Renal pelvis (tissue), 4 donors: Measurements from ENCODE around the gene CDKN2B. TPM values are rescaled to one million over a fixed set of nuclear protein-coding genes. Genes with fewer than 3 reads are reported as not detected.
"Not testable (repeated sequence)": the region's sequence is repeated elsewhere in the genome, so short reads cannot be mapped to it uniquely, and the experiment has no call there.

Source experiments
- DNase-seq: peaks from one replicate; pipeline ENCODE4 v3.0.0-alpha.2; 2013
- polyA plus RNA-seq, 3 donors: library from polyadenylated mRNA; unstranded; fragments of 120-200 nt; gene quantifications; one replicate each; pipeline ENCODE4 v1.2.1, GENCODE V29; 2013; ENCODE audit not compliant: insufficient read length in 3 of 3

Gene CDKN2B
- polyA plus RNA-seq, 3 donors, result 0.38 to 0.44 (median 0.40) TPM

DNA sequence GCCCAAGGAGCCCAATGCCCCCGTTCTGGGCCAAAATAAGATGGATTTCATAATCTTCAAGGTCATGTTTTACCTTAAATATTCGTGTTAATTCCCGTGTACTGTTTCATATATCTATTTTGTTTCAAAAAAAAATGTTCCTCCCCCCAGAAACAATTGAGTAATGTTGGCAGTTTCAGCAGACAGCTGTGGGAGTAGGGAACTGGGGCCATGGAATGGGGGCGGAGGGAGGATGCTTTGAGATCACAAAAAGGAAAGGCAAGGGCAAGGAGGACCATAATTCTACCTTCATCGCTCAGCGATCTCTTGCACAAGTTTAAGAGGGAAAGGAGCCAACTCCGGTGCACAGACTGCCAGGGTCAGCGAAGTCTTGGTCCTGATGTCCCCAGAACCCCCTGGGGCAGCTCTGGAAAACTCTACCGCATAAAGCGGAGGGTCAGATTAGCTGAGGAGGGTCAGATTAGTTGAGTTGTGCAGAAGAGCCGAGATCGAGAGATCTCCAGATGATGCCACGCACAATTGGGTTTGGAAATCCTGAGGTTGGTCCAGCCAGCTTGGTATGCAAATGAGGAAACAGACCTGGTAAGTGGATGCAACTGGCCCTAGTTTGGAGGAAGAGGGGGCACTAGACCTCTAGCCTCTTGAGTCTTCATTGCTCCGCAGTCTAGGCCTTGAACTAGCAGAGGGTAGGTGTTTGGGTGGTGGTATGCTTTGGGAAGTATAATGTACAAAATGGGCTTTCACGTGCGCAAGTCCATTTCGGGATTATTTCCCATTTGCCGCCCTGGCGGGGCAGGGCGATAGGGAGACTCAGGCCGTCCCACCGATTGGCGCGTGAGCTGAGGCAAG, 38.9 kb downstream of the CDKN2B start:
- no peak for DNase-seq

DNA sequence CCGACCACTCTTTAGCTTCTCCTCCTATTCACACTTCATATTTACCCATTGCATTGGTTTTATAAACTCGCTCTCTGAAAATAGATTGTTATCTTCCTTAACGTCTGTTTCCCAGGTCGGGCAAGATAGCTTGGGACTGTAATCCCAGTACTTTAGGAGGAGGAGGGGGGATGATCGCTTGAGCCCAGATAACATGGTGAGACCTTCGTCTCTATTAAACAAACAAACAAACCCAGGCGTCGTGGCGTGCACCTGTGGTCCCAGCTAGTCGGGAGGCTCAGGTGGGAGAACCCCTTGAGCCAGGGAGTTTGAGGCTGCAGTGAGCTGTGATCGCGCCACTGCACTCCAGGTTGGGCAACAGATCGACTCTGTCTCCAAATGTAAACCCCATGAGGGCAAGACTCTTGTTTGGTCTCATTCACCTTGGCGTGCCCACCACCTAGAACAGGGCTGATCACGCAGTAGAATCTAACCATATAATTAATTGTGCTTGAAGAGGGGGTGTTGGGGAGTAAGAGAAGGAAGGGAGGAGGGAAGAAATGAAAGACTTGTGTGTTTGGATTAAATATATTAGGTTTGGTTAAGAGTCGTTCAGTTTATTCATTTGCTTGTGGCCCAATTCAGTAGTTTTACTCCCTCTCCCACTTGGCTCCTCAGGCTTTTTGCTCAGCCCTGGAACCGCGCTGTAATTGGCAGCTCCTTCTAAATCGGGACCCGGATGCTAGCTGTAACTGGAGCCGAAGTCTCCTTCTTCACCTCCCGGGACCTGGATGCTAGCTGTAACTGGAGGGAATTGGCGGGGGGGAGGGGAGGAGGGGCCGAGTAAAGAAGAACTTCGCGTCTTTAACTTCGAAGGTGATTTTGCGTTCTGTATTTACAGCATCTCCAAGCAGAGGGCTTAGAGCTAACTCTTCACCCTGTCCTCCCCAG, 39.8 kb downstream of the CDKN2B start:
- DNase-seq, result no peak

GRCh38 chr9:21968331-21969010, 40.6 kb downstream of the CDKN2B start:
- DNase-seq, result no peak

GRCh38 chr9:21967702-21968101, 41.4 kb downstream of the CDKN2B start:
- DNase-seq, result no peak

DNA sequence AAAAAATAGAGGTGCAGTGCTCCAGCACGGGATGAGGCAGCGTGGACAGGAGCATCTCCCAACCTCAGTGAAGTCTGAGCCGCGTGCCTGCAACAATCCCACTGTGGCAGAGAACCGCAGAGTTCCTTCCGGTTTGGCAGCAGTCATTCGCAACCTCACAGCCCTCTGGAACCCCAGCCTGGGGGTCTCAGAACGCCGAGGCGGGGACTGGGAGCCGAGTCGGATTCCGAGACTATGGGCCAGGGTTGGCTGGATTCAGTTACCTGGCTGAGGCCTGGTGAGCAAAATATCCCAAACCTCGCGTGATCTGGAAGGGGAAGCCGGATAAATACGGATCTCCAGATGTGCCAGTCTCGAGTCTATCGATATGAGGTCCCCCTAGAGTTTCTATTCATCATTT, 41.9 kb downstream of the CDKN2B start:
- DNase-seq, result no peak

- no peak for DNase-seq
Observed at GRCh38 chr9:21966140-21966851, 42.8 kb downstream of the CDKN2B start.

DNA sequence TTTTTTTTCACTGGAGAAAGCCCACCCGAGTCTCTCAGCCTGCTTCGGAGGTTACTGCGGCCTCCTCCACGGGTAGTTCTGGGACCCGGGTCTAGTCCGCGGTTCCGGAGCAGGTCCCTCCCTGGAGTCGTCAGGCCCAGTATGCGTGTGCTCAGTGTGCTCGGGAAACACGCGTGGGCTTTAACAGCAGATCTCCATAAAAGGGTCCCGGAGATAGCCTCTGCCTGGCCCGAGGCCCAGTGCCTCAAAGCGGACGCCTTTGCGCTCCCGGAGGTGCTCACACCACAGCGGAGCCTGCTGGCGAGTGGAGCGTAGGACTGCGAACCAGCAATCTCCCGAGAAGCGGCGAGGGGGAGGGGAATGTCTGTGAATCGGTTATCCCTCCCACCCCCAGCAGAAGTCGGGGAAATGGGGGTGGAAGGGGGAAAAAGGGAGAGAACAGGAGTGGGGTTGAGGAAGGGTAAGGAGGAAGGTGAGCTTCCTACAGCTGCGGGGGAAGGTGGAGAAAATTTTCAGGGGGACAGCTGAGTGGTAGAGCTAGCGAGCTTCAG, 43.6 kb downstream of the CDKN2B start:
- DNase-seq, result no peak

DNA sequence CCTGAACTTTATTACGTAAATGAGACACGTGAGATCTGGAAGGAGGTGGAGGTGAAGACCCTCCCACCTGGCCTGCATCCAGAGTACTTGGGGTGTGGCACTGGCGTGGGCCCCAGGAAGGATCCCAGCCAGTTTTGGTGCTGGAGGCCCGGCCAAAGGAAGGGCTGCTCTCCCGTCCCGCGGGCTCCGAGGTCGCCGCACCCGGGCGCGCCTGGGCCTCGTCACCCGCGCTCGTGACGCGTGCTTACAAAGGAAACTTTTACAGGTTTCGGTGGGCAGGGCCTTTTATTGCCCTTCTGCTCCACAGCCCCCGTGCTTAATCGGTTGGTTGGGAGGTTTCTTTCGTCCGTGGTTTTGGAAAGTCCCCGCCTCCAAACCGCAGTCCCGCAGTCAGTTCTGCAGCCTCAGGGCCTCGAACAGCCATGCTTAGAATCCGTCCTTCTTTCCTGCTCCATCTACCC, 44.1 kb downstream of the CDKN2B start:
- no peak for DNase-seq

DNA sequence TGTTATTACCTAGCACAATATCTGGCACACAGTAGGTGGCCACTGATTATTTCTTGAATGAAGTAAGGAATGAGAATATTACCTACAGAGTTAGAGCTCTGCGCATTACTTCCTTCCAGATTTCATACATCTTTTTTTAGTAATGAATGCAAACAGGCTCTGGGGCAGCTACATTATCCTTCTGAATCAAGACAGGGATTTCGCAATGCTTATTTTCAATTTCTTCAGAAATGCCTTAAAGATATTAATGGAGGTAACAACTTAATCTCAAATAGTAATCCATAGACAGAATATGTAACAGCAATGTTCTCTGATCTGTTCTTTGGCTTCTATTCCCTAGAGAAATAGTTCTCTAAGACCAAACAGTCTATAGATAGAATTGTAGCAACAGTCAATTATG, 47.5 kb downstream of the CDKN2B start:
- no peak for DNase-seq

- DNase-seq, result not testable (repeated sequence)
Observed at GRCh38 chr9:21959268-21959667, 49.8 kb downstream of the CDKN2B start.

- DNase-seq, result no peak
Observed at GRCh38 chr9:21958833-21959232, 50.3 kb downstream of the CDKN2B start.

Other genes starting within 250 kb of the CDKN2B start
- 10 to 100 TPM; 33.7 to 46.5 (median 43.6) TPM for gene MTAP, start 206.7 kb downstream of the CDKN2B start, polyA plus RNA-seq
- gene CDKN2A, start 14.9 kb downstream of the CDKN2B start, polyA plus RNA-seq, result under 1 TPM in 1 of 3 donors, not detected in 2; 0.29 TPM
- under 1 TPM in 2 of 3 donors, not detected in 1; 0.12 to 0.13 TPM for gene CDKN2B-AS1, start 14.5 kb downstream of the CDKN2B start, polyA plus RNA-seq